Testis (tissue), 2 donors: ENCODE results near the gene ABL1.

Experiments used
- POLR2A ChIP-seq: fragments of 450-650 bp; IDR thresholded peaks from one replicate; pipeline ENCODE4 v1.6.1; 2017; ENCODE audit warnings: antibody characterized with exemption, mild to moderate bottlenecking, moderate library complexity
- TF ChIP-seq, protein P1 (sequence below), 3 experiments: fragments of 450-650 bp in 2 of 3; fragments of 200-600 bp in 1 of 3; sonication (generic) in 1 of 3; IDR thresholded peaks; one replicate each; pipeline ENCODE4 v1.5.1; 2016 to 2019; ENCODE audit warnings: antibody characterized with exemption in 3 of 3, mild to moderate bottlenecking in 2 of 3, moderate library complexity in 1 of 3

DNA sequence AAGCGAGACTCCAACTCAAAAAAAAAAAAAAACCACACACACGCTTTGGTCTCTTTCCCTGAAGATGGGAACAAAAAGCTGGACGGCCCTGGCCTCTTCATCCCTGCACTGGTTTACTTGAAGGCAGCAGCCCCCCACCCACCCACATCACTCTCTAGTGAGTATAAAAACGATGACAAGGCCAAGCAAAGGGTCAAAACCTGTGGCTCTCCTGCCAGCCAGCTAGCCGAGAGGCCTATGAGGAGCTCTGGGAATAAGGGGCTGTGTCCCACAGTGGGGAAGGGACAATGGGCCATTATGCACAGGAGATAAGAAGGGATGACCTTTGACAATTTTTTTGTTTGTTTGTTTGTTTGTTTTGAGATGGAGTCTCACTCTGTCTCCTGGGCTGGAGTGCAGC is 48.4 kb downstream of the ABL1 start:
- TF ChIP-seq, protein P1, sequence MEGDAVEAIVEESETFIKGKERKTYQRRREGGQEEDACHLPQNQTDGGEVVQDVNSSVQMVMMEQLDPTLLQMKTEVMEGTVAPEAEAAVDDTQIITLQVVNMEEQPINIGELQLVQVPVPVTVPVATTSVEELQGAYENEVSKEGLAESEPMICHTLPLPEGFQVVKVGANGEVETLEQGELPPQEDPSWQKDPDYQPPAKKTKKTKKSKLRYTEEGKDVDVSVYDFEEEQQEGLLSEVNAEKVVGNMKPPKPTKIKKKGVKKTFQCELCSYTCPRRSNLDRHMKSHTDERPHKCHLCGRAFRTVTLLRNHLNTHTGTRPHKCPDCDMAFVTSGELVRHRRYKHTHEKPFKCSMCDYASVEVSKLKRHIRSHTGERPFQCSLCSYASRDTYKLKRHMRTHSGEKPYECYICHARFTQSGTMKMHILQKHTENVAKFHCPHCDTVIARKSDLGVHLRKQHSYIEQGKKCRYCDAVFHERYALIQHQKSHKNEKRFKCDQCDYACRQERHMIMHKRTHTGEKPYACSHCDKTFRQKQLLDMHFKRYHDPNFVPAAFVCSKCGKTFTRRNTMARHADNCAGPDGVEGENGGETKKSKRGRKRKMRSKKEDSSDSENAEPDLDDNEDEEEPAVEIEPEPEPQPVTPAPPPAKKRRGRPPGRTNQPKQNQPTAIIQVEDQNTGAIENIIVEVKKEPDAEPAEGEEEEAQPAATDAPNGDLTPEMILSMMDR (IDR thresholded peaks at IDR 0.05), result no peak
- TF ChIP-seq POLR2A, result no peak
